Kidney glomerular epithelial cell (primary cell): Measurements from ENCODE around the gene GALNT5.
"Not testable (repeated sequence)": the region's sequence is repeated elsewhere in the genome, so short reads cannot be mapped to it uniquely, and the experiment has no call there.

Experiments used
- DNase-seq: peaks from one replicate; lab custom pipeline; 2025; lab: John Stamatoyannopoulos, UW

Gene GALNT5

GRCh38 chr2:157327621-157328500 lies 70.4 kb downstream of the GALNT5 start:
- peak; percentile 81 for DNase-seq

GRCh38 chr2:157329524-157329923 lies 72.0 kb downstream of the GALNT5 start:
- peak; percentile 28 for DNase-seq

- no peak for DNase-seq
Measured at GRCh38 chr2:157333304-157334047, 76.0 kb downstream of the GALNT5 start.

GRCh38 chr2:157334335-157334734 lies 76.8 kb downstream of the GALNT5 start:
- DNase-seq, result no peak

GRCh38 chr2:157334797-157335196 lies 77.3 kb downstream of the GALNT5 start:
- no peak for DNase-seq

GRCh38 chr2:157336137-157337010 lies 78.9 kb downstream of the GALNT5 start:
- DNase-seq, result no peak

- DNase-seq, result no peak
Measured at GRCh38 chr2:157337978-157338377, 80.5 kb downstream of the GALNT5 start.

- DNase-seq, result no peak
Measured at GRCh38 chr2:157339965-157340655, 82.6 kb downstream of the GALNT5 start.

- DNase-seq, result not testable (repeated sequence)
Measured at GRCh38 chr2:157341381-157341780, 83.9 kb downstream of the GALNT5 start.

- no peak for DNase-seq
Measured at GRCh38 chr2:157345647-157346389, 88.3 kb downstream of the GALNT5 start.

GRCh38 chr2:157348291-157348921 lies 90.9 kb downstream of the GALNT5 start:
- DNase-seq, result no peak

GRCh38 chr2:157349949-157350515 lies 92.5 kb downstream of the GALNT5 start:
- no peak for DNase-seq

GRCh38 chr2:157355618-157356017 lies 98.1 kb downstream of the GALNT5 start:
- no peak for DNase-seq

GRCh38 chr2:157359628-157360027 lies 102.1 kb downstream of the GALNT5 start:
- DNase-seq, result no peak

GRCh38 chr2:157361526-157361925 lies 104.0 kb downstream of the GALNT5 start:
- DNase-seq, result no peak

- no peak for DNase-seq
Measured at GRCh38 chr2:157362627-157363026, 105.1 kb downstream of the GALNT5 start.

- peak; percentile 90 for DNase-seq
Measured at GRCh38 chr2:157363612-157364101, 106.2 kb downstream of the GALNT5 start.
